NCI-H2081 treated with DMSO at 0.1 percent for 48 hours (cell line): ENCODE measurements around the gene MINDY4.

Experiments used
- DNase-seq: peaks from one replicate; lab custom pipeline; 2025; lab: John Stamatoyannopoulos, UW

The MINDY4 gene

GRCh38 chr7:30836991-30837390, 65.8 kb downstream of the MINDY4 start:
- DNase-seq = no peak

- DNase-seq = no peak
Measured at GRCh38 chr7:30837581-30837980, 66.4 kb downstream of the MINDY4 start.

- no peak for DNase-seq
Measured at GRCh38 chr7:30838008-30838407, 66.8 kb downstream of the MINDY4 start.

- no peak for DNase-seq
Measured at GRCh38 chr7:30840141-30841024, 69.2 kb downstream of the MINDY4 start.

- no peak for DNase-seq
Measured at GRCh38 chr7:30841025-30841735, 70.0 kb downstream of the MINDY4 start.

GRCh38 chr7:30841801-30842541, 70.8 kb downstream of the MINDY4 start:
- DNase-seq = no peak

GRCh38 chr7:30842542-30843451, 71.6 kb downstream of the MINDY4 start:
- no peak for DNase-seq

GRCh38 chr7:30843741-30844482, 72.7 kb downstream of the MINDY4 start:
- DNase-seq = no peak

- no peak for DNase-seq
Measured at GRCh38 chr7:30844483-30844874, 73.3 kb downstream of the MINDY4 start.

- DNase-seq = no peak
Measured at GRCh38 chr7:30844916-30845315, 73.7 kb downstream of the MINDY4 start.

GRCh38 chr7:30845426-30846135, 74.4 kb downstream of the MINDY4 start:
- no peak for DNase-seq

GRCh38 chr7:30846378-30846777, 75.2 kb downstream of the MINDY4 start:
- no peak for DNase-seq

GRCh38 chr7:30848121-30848855, 77.1 kb downstream of the MINDY4 start:
- DNase-seq = no peak

- no peak for DNase-seq
Measured at GRCh38 chr7:30849565-30849964, 78.3 kb downstream of the MINDY4 start.

- no peak for DNase-seq
Measured at GRCh38 chr7:30850426-30850825, 79.2 kb downstream of the MINDY4 start.

GRCh38 chr7:30851651-30852307, 80.6 kb downstream of the MINDY4 start:
- DNase-seq = no peak

GRCh38 chr7:30852308-30852684, 81.1 kb downstream of the MINDY4 start:
- no peak for DNase-seq

GRCh38 chr7:30852744-30853288, 81.6 kb downstream of the MINDY4 start:
- no peak for DNase-seq

- no peak for DNase-seq
Measured at GRCh38 chr7:30853576-30853975, 82.4 kb downstream of the MINDY4 start.
